Germinal center (tissue), 1 donor: ENCODE results near the gene OTOG.

ENCODE experiments used
- DNase-seq: peaks from one replicate; pipeline ENCODE4 v3.0.0; 2012; ENCODE audit warnings: mixed read lengths, low spot score

The OTOG gene

GRCh38 chr11:17633279-17633986 lies 86.4 kb downstream of the OTOG start:
- DNase-seq = no peak

GRCh38 chr11:17633987-17634775 lies 87.1 kb downstream of the OTOG start:
- DNase-seq = no peak

- no peak for DNase-seq
Observed at GRCh38 chr11:17634776-17635550, 87.9 kb downstream of the OTOG start.

- no peak for DNase-seq
Observed at GRCh38 chr11:17635551-17635938, 88.5 kb downstream of the OTOG start.

GRCh38 chr11:17636721-17637120 lies 89.7 kb downstream of the OTOG start:
- no peak for DNase-seq

GRCh38 chr11:17637901-17638300 lies 90.8 kb downstream of the OTOG start:
- no peak for DNase-seq

GRCh38 chr11:17638311-17638710 lies 91.3 kb downstream of the OTOG start:
- no peak for DNase-seq

GRCh38 chr11:17639091-17639490 lies 92.0 kb downstream of the OTOG start:
- no peak for DNase-seq

GRCh38 chr11:17639781-17640180 lies 92.7 kb downstream of the OTOG start:
- no peak for DNase-seq

- no peak for DNase-seq
Observed at GRCh38 chr11:17640493-17641164, 93.6 kb downstream of the OTOG start.

GRCh38 chr11:17641792-17642350 lies 94.8 kb downstream of the OTOG start:
- DNase-seq = no peak

GRCh38 chr11:17642370-17642769 lies 95.3 kb downstream of the OTOG start:
- DNase-seq = no peak

- DNase-seq = no peak
Observed at GRCh38 chr11:17642980-17643379, 95.9 kb downstream of the OTOG start.

GRCh38 chr11:17643506-17644405 lies 96.7 kb downstream of the OTOG start:
- DNase-seq = no peak

GRCh38 chr11:17645190-17645970 lies 98.3 kb downstream of the OTOG start:
- DNase-seq = no peak

- no peak for DNase-seq
Observed at GRCh38 chr11:17646451-17647145, 99.5 kb downstream of the OTOG start.

GRCh38 chr11:17648528-17648927 lies 101.5 kb downstream of the OTOG start:
- no peak for DNase-seq

GRCh38 chr11:17649261-17649660 lies 102.2 kb downstream of the OTOG start:
- no peak for DNase-seq

- DNase-seq = no peak
Observed at GRCh38 chr11:17649696-17650095, 102.6 kb downstream of the OTOG start.
